ENCODE results near the gene TMEM86A.

DNA sequence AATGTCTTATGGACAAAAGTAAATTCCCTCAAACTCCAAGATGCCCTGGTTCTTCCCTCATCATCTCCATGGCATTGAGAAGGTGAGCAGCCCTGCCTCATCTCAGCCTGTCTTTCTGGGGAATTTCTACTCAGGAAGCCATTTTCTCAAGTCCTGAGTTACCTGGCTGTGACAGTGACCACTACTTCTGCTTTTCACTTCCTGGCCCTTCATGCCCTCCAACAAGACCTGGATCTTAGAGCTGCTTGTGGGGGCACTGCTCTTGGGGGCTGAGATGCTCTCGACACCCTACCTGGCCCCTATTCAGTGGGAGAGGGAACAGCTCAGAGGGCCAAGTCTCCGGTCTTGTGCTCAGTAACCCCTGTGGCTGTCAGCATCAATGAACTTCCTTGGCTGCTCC, 32.9 kb downstream of the TMEM86A start:
- TF ChIP-seq EZH2 (IDR thresholded peaks at IDR 0.05; ENCODE audit: low read depth, low read length, severe bottlenecking) (no peak), HDAC2 (IDR thresholded peaks at IDR 0.05; ENCODE audit: borderline replicate concordance in 1 of 2, low read depth in 2 of 2, low read length in 2 of 2) (no peak), CTCF (IDR thresholded peaks at IDR 0.05; ENCODE audit: control extremely low read depth in 1 of 3, insufficient read depth in 1 of 3, low read depth in 1 of 3, low read length in 3 of 3) (no peak), CEBPB (IDR thresholded peaks at IDR 0.05; ENCODE audit: low read depth, low read length) (no peak), NANOG (IDR thresholded peaks at IDR 0.05; ENCODE audit: insufficient read depth, low read depth, low read length, poor library complexity, severe bottlenecking) (no peak), USF2 (IDR thresholded peaks at IDR 0.05; ENCODE audit: low read length) (no peak), SP1 (IDR thresholded peaks at IDR 0.05; ENCODE audit: low read depth, low read length) (no peak), POLR2A (IDR thresholded peaks at IDR 0.05; ENCODE audit: control extremely low read depth in 1 of 2, low read depth in 2 of 2, low read length in 2 of 2) (no peak), CREB1 (IDR thresholded peaks at IDR 0.05) (no peak), FOSL1 (IDR thresholded peaks at IDR 0.05; ENCODE audit: insufficient read depth, low read depth, low read length) (no peak), MAX (IDR thresholded peaks at IDR 0.05) (no peak), BACH1 (IDR thresholded peaks at IDR 0.05; ENCODE audit: low read length) (no peak)
